Stimulated activated CD4-positive, alpha-beta T cell treated with anti-CD3 and anti-CD28 coated beads, Interleukin-2, amount 100 ng/mL, for 4 hours (primary cell): ENCODE measurements around the gene KDELR1.

Experiments used
- DNase-seq: peaks from one replicate; pipeline ENCODE4 v3.0.0-alpha.2; 2020; ENCODE audit warnings: low read depth

The KDELR1 gene

GRCh38 chr19:48342414-48342738 lies 49.0 kb downstream of the KDELR1 start:
- DNase-seq: no peak

GRCh38 chr19:48341515-48342413 lies 49.6 kb downstream of the KDELR1 start:
- no peak for DNase-seq

- no peak for DNase-seq
Measured at GRCh38 chr19:48340995-48341394, 50.4 kb downstream of the KDELR1 start.

GRCh38 chr19:48338802-48339503 lies 52.4 kb downstream of the KDELR1 start:
- no peak for DNase-seq

- DNase-seq: no peak
Measured at GRCh38 chr19:48338253-48338755, 53.0 kb downstream of the KDELR1 start.

- DNase-seq: peak; percentile 91
Measured at GRCh38 chr19:48333467-48334384, 57.6 kb downstream of the KDELR1 start.

- DNase-seq: peak; percentile 94
Measured at GRCh38 chr19:48332662-48333466, 58.5 kb downstream of the KDELR1 start.
